OCI-LY1 (cell line): Measurements from ENCODE around the gene LPCAT2.

Experiments used
- H2AFZ ChIP-seq: fragments of 200-600 bp; sonication (generic), shearing (Covaris generic); 2 replicates; pipeline ENCODE4 v1.6.0; 2014; ENCODE audit warnings: antibody characterized with exemption, mild to moderate bottlenecking, low read length
- H3F3A ChIP-seq: fragments of 200-600 bp; sonication (generic), shearing (Covaris generic); 2 replicates; pipeline ENCODE4 v1.6.0; 2014; ENCODE audit warnings: mild to moderate bottlenecking, antibody characterized with exemption, low read length, moderate library complexity; ENCODE audit not compliant: insufficient read depth
- H3K27ac ChIP-seq: fragments of 200-600 bp; sonication (generic); 2 replicates; pipeline ENCODE4 v1.5.1; 2014; ENCODE audit warnings: low read length, mixed run types, mild to moderate bottlenecking, low read depth; ENCODE audit not compliant: poor library complexity, severe bottlenecking
- H3K27me3 ChIP-seq: fragments of 200-600 bp; sonication (generic); 2 replicates; pipeline ENCODE4 v1.6.0; 2014; ENCODE audit warnings: antibody characterized with exemption, mild to moderate bottlenecking, low read length, moderate library complexity; ENCODE audit not compliant: insufficient read depth
- H3K36me3 ChIP-seq: fragments of 200-600 bp; sonication (generic); 2 replicates; pipeline ENCODE4 v1.6.1; 2014; ENCODE audit warnings: mild to moderate bottlenecking, antibody characterized with exemption, low read length, moderate library complexity, mixed read lengths; ENCODE audit not compliant: insufficient read depth
- H3K4me1 ChIP-seq: fragments of 200-600 bp; sonication (generic); 2 replicates; pipeline ENCODE4 v1.5.1; 2014; ENCODE audit warnings: mild to moderate bottlenecking, low read length, moderate library complexity; ENCODE audit not compliant: insufficient read depth, severe bottlenecking
- H3K4me2 ChIP-seq: fragments of 200-600 bp; sonication (generic), shearing (Covaris generic); 2 replicates; pipeline ENCODE4 v1.6.1; 2014; ENCODE audit warnings: low read length
- H3K4me3 ChIP-seq: fragments of 200-600 bp; sonication (generic); 2 replicates; pipeline ENCODE4 v1.5.1; 2014; ENCODE audit warnings: low read length, low read depth, mild to moderate bottlenecking, mixed read lengths; ENCODE audit not compliant: poor library complexity, severe bottlenecking
- H3K79me2 ChIP-seq: fragments of 200-600 bp; shearing (Covaris generic); 2 replicates; pipeline ENCODE4 v1.6.1; 2016; ENCODE audit warnings: mixed run types, low read length, mixed read lengths; ENCODE audit not compliant: insufficient read depth
- H3K9ac ChIP-seq: fragments of 200-600 bp; sonication (generic), shearing (Covaris generic); 2 replicates; pipeline ENCODE4 v1.6.1; 2014; ENCODE audit warnings: mild to moderate bottlenecking, low read length, mixed read lengths
- H3K9me2 ChIP-seq: fragments of 200-600 bp; sonication (generic), shearing (Covaris generic); 2 replicates; pipeline ENCODE4 v1.6.1; 2014; ENCODE audit warnings: low read depth, mild to moderate bottlenecking, low read length, mixed read lengths
- H3K9me3 ChIP-seq: fragments of 200-600 bp; shearing (Covaris generic); 2 replicates; pipeline ENCODE4 v1.6.1; 2014; ENCODE audit warnings: low read length, mixed read lengths
- H4K20me1 ChIP-seq: fragments of 200-600 bp; sonication (generic), shearing (Covaris generic); 2 replicates; pipeline ENCODE4 v1.6.0; 2016; ENCODE audit warnings: mild to moderate bottlenecking, low read length; ENCODE audit not compliant: insufficient read depth
- CTCF ChIP-seq: fragments of 200-600 bp; sonication (generic), shearing (Covaris generic); IDR thresholded peaks from 2 replicates; pipeline ENCODE4 v1.5.1; 2017; ENCODE audit warnings: mild to moderate bottlenecking, antibody characterized with exemption, low read length, moderate library complexity, mixed read lengths
- EZH2 ChIP-seq: fragments of 200-600 bp; sonication (generic), shearing (Covaris generic); IDR thresholded peaks from 2 replicates; pipeline ENCODE4 v1.8.0; 2017; ENCODE audit warnings: borderline replicate concordance, mixed run types, mild to moderate bottlenecking, antibody characterized with exemption, low read length, moderate library complexity, mixed read lengths

The LPCAT2 gene

DNA sequence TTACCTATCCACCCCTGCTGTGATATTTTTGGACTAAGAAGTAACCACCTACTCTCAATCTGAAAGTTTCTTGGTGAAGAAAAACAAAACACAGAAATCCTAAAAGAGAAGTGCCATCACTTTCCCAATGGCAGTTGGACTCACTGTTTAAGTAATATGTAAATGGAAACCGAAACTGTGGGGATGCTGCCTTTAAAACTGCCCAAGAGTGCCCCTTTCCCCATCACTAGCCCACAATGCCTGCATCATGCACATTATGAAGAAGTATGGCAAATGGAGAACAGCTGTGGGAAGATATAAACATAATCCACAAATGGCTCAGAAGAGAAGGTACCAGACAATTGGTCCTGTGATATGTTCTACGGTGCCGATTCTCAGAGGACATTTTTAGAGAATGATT lies 113.4 kb downstream of the LPCAT2 start:
- H3K27me3 ChIP-seq, result no peaks in the 10 kb centered on the region
- H2AFZ ChIP-seq, result no peak overlapping the region
- no peaks in the 10 kb centered on the region for H4K20me1 ChIP-seq
- H3F3A ChIP-seq, result no peaks in the 10 kb centered on the region
- no peak overlapping the region for H3K4me2 ChIP-seq
- no peak overlapping the region for H3K4me3 ChIP-seq
- H3K9ac ChIP-seq, result no peak overlapping the region
- no peaks in the 10 kb centered on the region for H3K4me1 ChIP-seq
- no peaks in the 10 kb centered on the region for H3K79me2 ChIP-seq
- H3K9me3 ChIP-seq, result no peaks in the 10 kb centered on the region
- H3K9me2 ChIP-seq, result no peaks in the 10 kb centered on the region
- no peak overlapping the region for H3K27ac ChIP-seq
- TF ChIP-seq CTCF (no peak), EZH2 (no peak)
- H3K36me3 ChIP-seq, result no peaks in the 10 kb centered on the region

DNA sequence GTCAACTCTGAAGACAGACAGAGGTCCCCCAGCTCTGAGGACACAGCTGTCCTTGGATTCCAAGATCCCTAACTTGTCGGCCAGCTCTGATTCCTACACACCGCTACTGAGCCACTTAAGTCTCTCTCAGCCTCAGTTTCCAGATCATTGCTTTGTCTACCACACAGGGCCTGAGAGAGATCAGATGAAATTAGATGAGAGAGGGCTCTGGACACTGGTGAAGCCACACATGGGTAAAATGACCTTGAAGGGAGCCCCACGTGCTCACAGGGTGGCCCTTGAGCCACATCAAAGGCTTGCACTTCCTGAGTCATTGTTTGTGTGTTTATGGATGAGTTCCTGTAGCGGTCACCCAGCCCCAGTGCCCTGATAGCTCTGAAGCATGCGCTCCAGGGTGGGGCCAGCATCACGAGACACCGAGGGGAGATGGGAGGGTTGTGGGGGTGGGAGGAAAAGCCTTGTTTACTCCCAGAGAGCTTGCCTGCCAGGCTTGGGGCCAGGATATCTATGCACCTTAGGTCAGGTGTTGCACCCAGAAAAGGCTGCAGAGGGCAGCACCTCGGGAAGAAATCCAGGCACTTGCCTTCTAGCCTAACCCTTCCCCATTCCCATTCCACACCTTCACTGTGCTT lies 114.2 kb downstream of the LPCAT2 start:
- Histone ChIP-seq H3K9me2 (no peaks in the 10 kb centered on the region), H3K4me2 (no peak overlapping the region), H4K20me1 (no peaks in the 10 kb centered on the region), H3K4me1 (no peaks in the 10 kb centered on the region), H3K4me3 (no peak overlapping the region), H3K27ac (no peak overlapping the region), H3K9ac (no peak overlapping the region), H3F3A (no peaks in the 10 kb centered on the region), H2AFZ (no peak overlapping the region), H3K79me2 (no peaks in the 10 kb centered on the region), H3K27me3 (no peaks in the 10 kb centered on the region), H3K36me3 (no peaks in the 10 kb centered on the region), H3K9me3 (no peaks in the 10 kb centered on the region)
- TF ChIP-seq EZH2, result no peak
- no peak; the same call in 1 of the 2 replicates for TF ChIP-seq CTCF

DNA sequence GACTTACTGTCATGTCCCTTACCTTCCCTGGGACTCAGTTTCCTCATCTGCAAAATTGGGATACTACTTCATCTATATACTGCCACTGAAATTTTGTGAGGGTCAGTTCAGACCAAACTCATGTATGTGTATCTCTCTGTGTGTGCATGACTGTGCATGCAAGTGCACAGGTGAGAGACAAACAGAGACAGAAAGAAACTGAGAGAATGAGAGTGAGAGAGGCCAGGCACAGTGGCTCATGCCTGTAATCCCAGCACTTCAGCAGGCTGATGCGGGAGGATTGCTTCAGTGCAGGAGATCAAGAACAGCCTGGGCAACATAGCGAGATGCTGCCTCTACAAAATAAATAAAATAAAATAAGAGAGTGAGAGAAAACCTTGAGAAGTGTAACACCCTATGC lies 114.8 kb downstream of the LPCAT2 start:
- no peaks in the 10 kb centered on the region for H3K27me3 ChIP-seq
- H4K20me1 ChIP-seq, result no peaks in the 10 kb centered on the region
- H3K4me2 ChIP-seq, result no peak overlapping the region
- H3K4me3 ChIP-seq, result no peak overlapping the region
- H3K9me2 ChIP-seq, result no peaks in the 10 kb centered on the region
- no peaks in the 10 kb centered on the region for H3F3A ChIP-seq
- 0 out of 2 replicates have a peak, but pooled peaks have one; percentile 2 for TF ChIP-seq CTCF
- no peak for TF ChIP-seq EZH2
- H2AFZ ChIP-seq, result no peak overlapping the region
- no peaks in the 10 kb centered on the region for H3K79me2 ChIP-seq
- H3K9me3 ChIP-seq, result no peaks in the 10 kb centered on the region
- no peak overlapping the region for H3K9ac ChIP-seq
- no peak overlapping the region for H3K27ac ChIP-seq
- H3K4me1 ChIP-seq, result no peaks in the 10 kb centered on the region
- H3K36me3 ChIP-seq, result no peaks in the 10 kb centered on the region
